Measurements from ENCODE around the gene SBSN. TPM values are rescaled to one million over a fixed set of nuclear protein-coding genes. Genes with fewer than 3 reads are reported as not detected.

Gene SBSN
- total RNA-seq, 1 donor from 2014 or later, result not detected

DNA sequence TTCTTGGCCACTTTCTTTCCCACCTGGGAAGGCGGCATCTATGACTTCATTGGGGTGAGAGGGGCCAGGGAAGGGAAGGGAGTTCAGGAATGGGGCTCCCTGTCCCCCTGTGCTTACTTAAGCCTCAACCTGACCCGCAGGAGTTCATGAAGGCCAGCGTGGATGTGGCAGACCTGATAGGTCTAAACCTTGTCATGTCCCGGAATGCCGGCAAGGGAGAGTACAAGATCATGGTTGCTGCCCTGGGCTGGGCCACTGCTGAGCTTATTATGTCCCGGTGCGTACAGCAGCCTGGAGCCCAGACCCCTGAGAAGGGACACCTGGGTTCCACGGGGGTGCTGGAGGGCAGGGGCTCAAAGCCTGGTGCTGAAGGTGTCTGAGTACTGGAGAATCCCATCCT lies 18.4 kb upstream of the SBSN start:
- Mint-ChIP-seq H3K36me3 (ENCODE audit: low read depth) (peaks cover 25% of the 10 kb centered on the region), H3K27me3 (no peaks in the 10 kb centered on the region), H3K4me3 (peak overlapping the region; percentile 97), H3K9me3 (no peaks in the 10 kb centered on the region), H3K4me1 (peaks cover 29% of the 10 kb centered on the region), H3K27ac (peak overlapping the region; percentile 96)
- intact Hi-C loops (cut with micrococcal nuclease), result loop anchor here (1.0 to 5.0 kb wide), 6 partner anchors 34 to 200 kb away; partner anchors contain the start of genes DMKN, FFAR1, KMT2B and RBM42
- no peak for DNase-seq

DNA sequence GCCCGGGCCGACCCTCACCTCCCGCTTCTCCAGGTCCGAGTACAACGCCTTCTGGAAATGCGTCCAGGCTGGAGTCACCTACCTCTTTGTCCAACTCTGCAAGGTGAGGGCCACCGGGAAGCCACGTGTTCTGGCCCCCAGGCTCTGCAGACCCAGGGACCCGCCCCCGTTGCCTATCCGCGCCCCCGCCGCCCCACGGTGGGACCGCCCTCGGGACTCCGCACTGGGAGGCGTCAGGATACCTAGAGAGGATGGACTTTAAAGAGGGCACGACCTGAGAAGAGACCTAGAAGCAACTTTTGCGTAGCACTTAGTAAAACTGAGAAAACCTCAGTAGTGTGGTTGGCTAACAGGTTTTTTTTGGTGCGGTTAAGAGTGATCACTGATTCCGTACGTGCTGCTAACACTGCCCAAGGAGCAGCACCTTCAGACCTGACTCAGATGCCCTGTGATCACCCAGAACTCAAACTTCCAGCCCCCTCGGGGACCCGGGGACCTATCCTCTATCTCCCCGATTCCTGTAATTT lies 17.8 kb upstream of the SBSN start:
- H3K4me3 Mint-ChIP-seq, result peak overlapping the region; percentile 97
- peaks cover 25% of the 10 kb centered on the region for H3K36me3 Mint-ChIP-seq (ENCODE audit: low read depth)

GRCh38 chr19:35545001-35545854 lies 17.1 kb upstream of the SBSN start, which contains the start of gene TMEM147:
Gene TMEM147 (plus strand): TSS chr19:35545626. CDS start chr19:35545740, 114 bp downstream.
- Mint-ChIP-seq H3K27me3 (no peaks in the 10 kb centered on the region), H3K4me1 (peaks cover 29% of the 10 kb centered on the region), H3K9me3 (no peaks in the 10 kb centered on the region), H3K36me3 (ENCODE audit: low read depth) (peaks cover 29% of the 10 kb centered on the region), H3K27ac (peak within 1 kb of the TSS; percentile 96), H3K4me3 (peak within 1 kb of the TSS; percentile 97)
- intact Hi-C loops (cut with micrococcal nuclease), result loop anchor here (1.0 to 5.0 kb wide), 5 partner anchors 33 to 172 kb away; partner anchors contain the start of genes DMKN, HAUS5, KMT2B and RBM42
- peak; percentile 96 for DNase-seq

More for the DNA sequence above, 17.8 kb upstream of the SBSN start:
- H3K9me3 Mint-ChIP-seq, result no peaks in the 10 kb centered on the region
- H3K4me1 Mint-ChIP-seq, result peaks cover 29% of the 10 kb centered on the region
- peak overlapping the region; percentile 96 for H3K27ac Mint-ChIP-seq
- intact Hi-C loops (cut with micrococcal nuclease), result loop anchor here (1.0 to 5.0 kb wide), 7 partner anchors 34 to 199 kb away; partner anchors contain the start of genes DMKN, FFAR1, HAUS5 and KMT2B
- no peaks in the 10 kb centered on the region for H3K27me3 Mint-ChIP-seq
- DNase-seq, result peak; percentile 90

- Mint-ChIP-seq H3K27ac (peak overlapping the region; percentile 88), H3K36me3 (ENCODE audit: low read depth) (peaks cover 29% of the 10 kb centered on the region), H3K4me3 (peak overlapping the region; percentile 97), H3K9me3 (no peaks in the 10 kb centered on the region), H3K4me1 (peaks cover 28% of the 10 kb centered on the region), H3K27me3 (no peaks in the 10 kb centered on the region)
- DNase-seq, result no peak
- intact Hi-C loops (cut with micrococcal nuclease), result no loop called here
Observed at GRCh38 chr19:35544110-35544802, 16.1 kb upstream of the SBSN start.

- no peaks in the 10 kb centered on the region for H3K9me3 Mint-ChIP-seq
- no peak overlapping the region for H3K27ac Mint-ChIP-seq
- H3K36me3 Mint-ChIP-seq (ENCODE audit: low read depth), result peaks cover 25% of the 10 kb centered on the region
- H3K27me3 Mint-ChIP-seq, result no peaks in the 10 kb centered on the region
- H3K4me1 Mint-ChIP-seq, result peaks cover 23% of the 10 kb centered on the region
- no peak for DNase-seq
- no peak overlapping the region for H3K4me3 Mint-ChIP-seq
- intact Hi-C loops (cut with micrococcal nuclease), result no loop called here
Observed at GRCh38 chr19:35543280-35544109, 15.4 kb upstream of the SBSN start.

GRCh38 chr19:35542209-35542608 lies 14.1 kb upstream of the SBSN start:
- peaks cover 20% of the 10 kb centered on the region for H3K4me1 Mint-ChIP-seq
- DNase-seq, result no peak
- H3K36me3 Mint-ChIP-seq (ENCODE audit: low read depth), result peaks cover 17% of the 10 kb centered on the region
- no peak overlapping the region for H3K4me3 Mint-ChIP-seq
- H3K27ac Mint-ChIP-seq, result no peak overlapping the region
- intact Hi-C loops (cut with micrococcal nuclease), result no loop called here
- H3K9me3 Mint-ChIP-seq, result no peaks in the 10 kb centered on the region
- no peaks in the 10 kb centered on the region for H3K27me3 Mint-ChIP-seq

- Mint-ChIP-seq H3K27me3 (no peaks in the 10 kb centered on the region), H3K4me1 (peaks cover 8% of the 10 kb centered on the region), H3K36me3 (ENCODE audit: low read depth) (peaks cover 13% of the 10 kb centered on the region), H3K27ac (no peak overlapping the region), H3K4me3 (no peak overlapping the region), H3K9me3 (no peaks in the 10 kb centered on the region)
- intact Hi-C loops (cut with micrococcal nuclease), result no loop called here
- no peak for DNase-seq
Observed at GRCh38 chr19:35540356-35540927, 12.3 kb upstream of the SBSN start.

- intact Hi-C loops (cut with micrococcal nuclease), result no loop called here
- no peaks in the 10 kb centered on the region for H3K9me3 Mint-ChIP-seq
- H3K36me3 Mint-ChIP-seq (ENCODE audit: low read depth), result peaks cover 12% of the 10 kb centered on the region
- no peak for DNase-seq
- H3K4me3 Mint-ChIP-seq, result no peak overlapping the region
- peaks cover 8% of the 10 kb centered on the region for H3K4me1 Mint-ChIP-seq
- peaks cover 2% of the 10 kb centered on the region for H3K27me3 Mint-ChIP-seq
- no peak overlapping the region for H3K27ac Mint-ChIP-seq
Observed at GRCh38 chr19:35539850-35540249, 11.7 kb upstream of the SBSN start.

GRCh38 chr19:35539314-35539713 lies 11.2 kb upstream of the SBSN start:
- no peak overlapping the region for H3K27ac Mint-ChIP-seq

GRCh38 chr19:35534803-35535480 lies 6.8 kb upstream of the SBSN start:
- Mint-ChIP-seq H3K9me3 (no peaks in the 10 kb centered on the region), H3K27me3 (peaks cover 24% of the 10 kb centered on the region), H3K4me3 (no peak overlapping the region), H3K27ac (no peak overlapping the region), H3K36me3 (ENCODE audit: low read depth) (no peaks in the 10 kb centered on the region), H3K4me1 (peaks cover 5% of the 10 kb centered on the region)
- intact Hi-C loops (cut with micrococcal nuclease), result no loop called here
- DNase-seq, result no peak

More at GRCh38 chr19:35539314-35539713, 11.2 kb upstream of the SBSN start:
- Mint-ChIP-seq H3K36me3 (ENCODE audit: low read depth) (peaks cover 10% of the 10 kb centered on the region), H3K27me3 (peaks cover 3% of the 10 kb centered on the region), H3K4me3 (no peak overlapping the region), H3K4me1 (peaks cover 3% of the 10 kb centered on the region), H3K9me3 (no peaks in the 10 kb centered on the region)
- intact Hi-C loops (cut with micrococcal nuclease), result no loop called here
- DNase-seq, result no peak

GRCh38 chr19:35533822-35534392 lies 5.8 kb upstream of the SBSN start:
- Mint-ChIP-seq H3K9me3 (no peaks in the 10 kb centered on the region), H3K27ac (no peak overlapping the region), H3K36me3 (ENCODE audit: low read depth) (no peaks in the 10 kb centered on the region), H3K27me3 (peaks cover 29% of the 10 kb centered on the region), H3K4me1 (peaks cover 5% of the 10 kb centered on the region), H3K4me3 (peak overlapping the region; percentile 54)
- intact Hi-C loops (cut with micrococcal nuclease), result no loop called here
- DNase-seq, result peak; percentile 80

DNA sequence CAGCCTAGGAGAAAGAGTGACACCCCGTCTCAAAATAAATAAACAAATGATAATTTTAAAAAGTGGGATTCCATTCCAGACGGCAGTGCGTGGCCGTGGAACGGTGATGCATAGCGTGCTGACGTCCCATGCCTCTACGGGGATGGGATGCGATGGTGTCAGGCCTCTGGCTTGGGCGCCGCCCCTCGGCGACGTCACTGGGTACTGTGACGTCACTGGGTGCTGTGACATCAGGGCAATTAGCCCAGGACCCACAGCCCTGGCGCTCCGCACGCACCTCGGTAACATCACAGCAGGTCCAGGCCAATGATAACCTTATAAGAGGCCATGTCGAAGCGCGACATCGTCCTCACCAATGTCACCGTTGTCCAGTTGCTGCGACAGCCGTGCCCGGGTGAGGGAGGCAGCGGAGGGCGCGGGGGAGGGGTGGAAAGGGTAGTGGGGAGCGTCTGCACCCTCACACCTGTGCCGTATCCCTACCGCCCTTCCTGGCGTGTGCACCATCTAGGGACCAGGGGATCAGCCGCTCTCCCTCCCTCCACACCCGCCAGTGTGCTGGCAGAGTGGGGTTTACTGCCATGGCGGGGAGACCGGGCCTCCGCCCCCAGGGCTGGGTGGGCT lies 5.2 kb upstream of the SBSN start, which contains the start of gene GAPDHS:
Gene GAPDHS (plus strand): TSS at position 256 of the 621 bp plus-strand sequence. CDS start 72 bp downstream, at position 328.
- peak within 1 kb of the TSS; percentile 54 for H3K4me3 Mint-ChIP-seq
- peaks cover 34% of the 10 kb centered on the region for H3K27me3 Mint-ChIP-seq
- intact Hi-C loops (cut with micrococcal nuclease), result no loop called here
- no peaks in the 10 kb centered on the region for H3K36me3 Mint-ChIP-seq (ENCODE audit: low read depth)
- peaks cover 5% of the 10 kb centered on the region for H3K4me1 Mint-ChIP-seq
- no peaks in the 10 kb centered on the region for H3K9me3 Mint-ChIP-seq
- no peak within 1 kb of the TSS for H3K27ac Mint-ChIP-seq
- DNase-seq, result no peak

Data from activated CD4-positive, alpha-beta T cell treated with anti-CD3 and anti-CD28 coated beads, Interleukin-2, amount 10 ng/mL, durations not matched to agents 24 days and 14 days (primary cell).